DOHH2 (cell line): Measurements from ENCODE around the gene CYB561.
A peak's percentile ranks its signal among the peaks of the same experiment; 100 is the strongest.

Source experiments
- H3F3A ChIP-seq: fragments of 200-600 bp; sonication (generic), shearing (Covaris generic); 2 replicates; pipeline ENCODE4 v1.6.0; 2016; ENCODE audit warnings: antibody characterized with exemption, mild to moderate bottlenecking; ENCODE audit not compliant: control insufficient read depth, insufficient read depth
- H3K27ac ChIP-seq: fragments of 200-600 bp; sonication (generic); 2 replicates; pipeline ENCODE4 v1.5.1; 2014; ENCODE audit warnings: low read depth, mild to moderate bottlenecking, low read length, moderate library complexity
- H3K27me3 ChIP-seq: fragments of 200-600 bp; sonication (generic); 2 replicates; pipeline ENCODE4 v1.6.1; 2014; ENCODE audit warnings: mild to moderate bottlenecking, low read length, mixed read lengths; ENCODE audit not compliant: control insufficient read depth
- H3K36me3 ChIP-seq: fragments of 200-600 bp; sonication (generic); 2 replicates; pipeline ENCODE4 v1.6.1; 2014; ENCODE audit warnings: mild to moderate bottlenecking, low read length, moderate library complexity, mixed read lengths; ENCODE audit not compliant: control insufficient read depth
- H3K4me1 ChIP-seq: fragments of 200-600 bp; sonication (generic); 2 replicates; pipeline ENCODE4 v1.6.1; 2014; ENCODE audit warnings: mild to moderate bottlenecking, low read length, mixed read lengths; ENCODE audit not compliant: control insufficient read depth
- H3K4me2 ChIP-seq: fragments of 200-600 bp; sonication (generic); 2 replicates; pipeline ENCODE4 v1.6.0; 2014; ENCODE audit warnings: mild to moderate bottlenecking, low read length, moderate library complexity
- H3K4me3 ChIP-seq: fragments of 200-600 bp; sonication (generic); 2 replicates; pipeline ENCODE4 v1.5.1; 2014; ENCODE audit warnings: mild to moderate bottlenecking, low read length, mixed read lengths
- H3K79me2 ChIP-seq: fragments of 200-600 bp; sonication (generic); 2 replicates; pipeline ENCODE4 v1.6.1; 2014; ENCODE audit warnings: mild to moderate bottlenecking, low read length, mixed read lengths; ENCODE audit not compliant: control insufficient read depth
- H3K9me2 ChIP-seq: fragments of 200-600 bp; sonication (generic); replicated peaks from 2 replicates; pipeline ENCODE4 v1.6.1; 2014; ENCODE audit warnings: mild to moderate bottlenecking, low read length, mixed read lengths; ENCODE audit not compliant: control insufficient read depth
- H3K9me3 ChIP-seq: fragments of 200-600 bp; sonication (generic); 2 replicates; pipeline ENCODE4 v1.6.1; 2014; ENCODE audit warnings: antibody characterized with exemption, low read length, mixed read lengths; ENCODE audit not compliant: control insufficient read depth, insufficient read depth
- H4K20me1 ChIP-seq: fragments of 200-600 bp; sonication (generic); 2 replicates; pipeline ENCODE4 v1.6.0; 2014; ENCODE audit warnings: low read depth, mild to moderate bottlenecking, antibody characterized with exemption, low read length, moderate library complexity; ENCODE audit not compliant: control insufficient read depth, insufficient read depth
- EZH2phosphoT487 ChIP-seq: fragments of 200-600 bp; sonication (generic); IDR thresholded peaks from 2 replicates; pipeline ENCODE4 v1.6.1; 2017; ENCODE audit warnings: borderline replicate concordance, mild to moderate bottlenecking, antibody characterized with exemption, low read length, moderate library complexity, mixed read lengths
- TF ChIP-seq, protein P1 (sequence below): fragments of 200-600 bp; sonication (generic); IDR thresholded peaks from one replicate; pipeline ENCODE4 v1.5.1; 2014; ENCODE audit warnings: antibody characterized with exemption, mild to moderate bottlenecking, low read depth, low read length; ENCODE audit not compliant: poor library complexity, severe bottlenecking

Gene CYB561

DNA sequence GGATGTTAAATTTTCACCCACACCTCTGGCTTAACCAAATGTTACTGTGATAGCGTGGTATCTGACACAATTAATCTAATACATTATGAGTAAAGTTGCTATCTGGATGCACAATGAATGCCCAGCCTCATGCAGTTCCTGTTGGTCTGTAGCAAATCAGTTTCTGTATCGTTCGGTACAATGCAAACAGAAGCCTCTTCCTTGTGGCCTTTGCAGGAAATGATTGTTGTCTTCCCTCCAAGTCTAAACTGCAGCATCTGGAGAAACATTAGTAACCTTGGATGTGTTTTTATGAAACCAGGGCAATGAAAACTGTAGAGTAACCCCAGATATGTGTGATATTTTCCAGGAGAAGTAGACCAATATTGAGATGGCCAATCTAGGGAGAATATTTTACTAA, 46.8 kb downstream of the CYB561 start:
- Histone ChIP-seq H3K9me3 (no peaks in the 10 kb centered on the region), H3K36me3 (no peaks in the 10 kb centered on the region), H3K4me2 (no peak overlapping the region), H3K27ac (no peak overlapping the region), H3K4me1 (peaks cover 11% of the 10 kb centered on the region), H3F3A (no peaks in the 10 kb centered on the region), H3K79me2 (no peaks in the 10 kb centered on the region), H3K9me2 (no peaks in the 10 kb centered on the region), H3K4me3 (no peak overlapping the region), H3K27me3 (peaks cover 19% of the 10 kb centered on the region; the same call in 1 of the 2 replicates), H4K20me1 (no peaks in the 10 kb centered on the region)
- TF ChIP-seq, protein P1, sequence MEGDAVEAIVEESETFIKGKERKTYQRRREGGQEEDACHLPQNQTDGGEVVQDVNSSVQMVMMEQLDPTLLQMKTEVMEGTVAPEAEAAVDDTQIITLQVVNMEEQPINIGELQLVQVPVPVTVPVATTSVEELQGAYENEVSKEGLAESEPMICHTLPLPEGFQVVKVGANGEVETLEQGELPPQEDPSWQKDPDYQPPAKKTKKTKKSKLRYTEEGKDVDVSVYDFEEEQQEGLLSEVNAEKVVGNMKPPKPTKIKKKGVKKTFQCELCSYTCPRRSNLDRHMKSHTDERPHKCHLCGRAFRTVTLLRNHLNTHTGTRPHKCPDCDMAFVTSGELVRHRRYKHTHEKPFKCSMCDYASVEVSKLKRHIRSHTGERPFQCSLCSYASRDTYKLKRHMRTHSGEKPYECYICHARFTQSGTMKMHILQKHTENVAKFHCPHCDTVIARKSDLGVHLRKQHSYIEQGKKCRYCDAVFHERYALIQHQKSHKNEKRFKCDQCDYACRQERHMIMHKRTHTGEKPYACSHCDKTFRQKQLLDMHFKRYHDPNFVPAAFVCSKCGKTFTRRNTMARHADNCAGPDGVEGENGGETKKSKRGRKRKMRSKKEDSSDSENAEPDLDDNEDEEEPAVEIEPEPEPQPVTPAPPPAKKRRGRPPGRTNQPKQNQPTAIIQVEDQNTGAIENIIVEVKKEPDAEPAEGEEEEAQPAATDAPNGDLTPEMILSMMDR = no peak
- no peak for TF ChIP-seq EZH2phosphoT487

DNA sequence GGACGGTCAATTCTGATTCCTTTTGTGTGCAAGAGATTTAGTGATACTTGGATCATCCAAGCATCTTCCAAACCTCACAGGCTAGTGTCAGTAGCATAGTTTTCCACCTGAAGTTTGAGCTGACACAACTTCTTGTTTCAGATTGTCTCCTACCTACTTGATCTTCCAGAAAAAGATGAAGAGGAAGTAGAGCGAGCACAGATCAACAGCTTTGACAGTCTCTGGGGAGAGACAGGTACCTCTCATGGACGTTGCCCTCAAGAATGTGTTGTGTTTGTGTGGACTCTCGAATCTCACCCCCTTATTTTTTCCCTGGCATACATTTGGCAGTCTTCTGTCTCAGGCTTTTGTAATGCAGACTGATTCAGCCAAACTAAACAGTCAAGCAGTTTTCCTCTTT, 47.4 kb downstream of the CYB561 start:
- Histone ChIP-seq H3K27me3 (peaks cover 18% of the 10 kb centered on the region; the same call in 1 of the 2 replicates), H3K9me2 (no peaks in the 10 kb centered on the region), H3K36me3 (no peaks in the 10 kb centered on the region), H4K20me1 (no peaks in the 10 kb centered on the region), H3K4me2 (peak overlapping the region; percentile 33), H3K4me1 (peaks cover 11% of the 10 kb centered on the region), H3F3A (no peaks in the 10 kb centered on the region), H3K4me3 (no peak overlapping the region), H3K79me2 (no peaks in the 10 kb centered on the region), H3K9me3 (no peaks in the 10 kb centered on the region), H3K27ac (no peak overlapping the region)
- TF ChIP-seq, protein P1 = no peak
- TF ChIP-seq EZH2phosphoT487 = no peak

DNA sequence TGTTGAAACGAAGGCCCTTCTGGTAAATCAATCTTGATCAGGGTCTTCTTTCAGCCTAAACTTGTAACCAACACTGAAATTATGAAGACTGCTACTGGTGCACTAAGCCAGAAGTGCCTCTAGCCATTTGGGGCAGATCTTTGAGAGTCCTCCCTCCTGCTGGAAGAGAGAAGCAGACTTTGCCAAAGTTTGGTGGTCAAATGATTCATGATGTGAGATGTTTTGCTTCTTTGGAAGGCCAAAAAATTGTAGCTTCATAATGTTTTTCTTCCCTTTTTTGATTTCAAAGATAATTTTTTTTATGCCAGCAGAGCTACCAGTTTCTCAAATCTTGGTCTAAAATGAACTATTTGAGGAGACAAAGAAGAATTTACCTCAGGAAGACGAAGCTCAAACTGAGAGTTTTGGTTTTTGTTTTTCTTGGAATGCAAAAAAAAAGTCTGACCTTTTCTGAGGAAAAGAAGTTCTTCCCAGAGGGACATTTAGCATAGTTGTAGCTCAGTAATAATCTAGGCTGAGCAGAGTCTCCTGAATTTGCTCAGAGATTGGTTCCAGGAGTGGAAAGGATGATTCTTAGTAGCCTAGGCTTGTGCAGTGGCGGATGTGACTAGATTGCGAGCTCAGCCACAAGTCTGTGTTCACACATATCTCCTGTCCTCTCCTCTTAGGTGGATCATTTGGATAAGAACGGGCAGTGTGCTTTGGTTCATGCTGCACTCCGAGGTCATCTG, 50.9 kb downstream of the CYB561 start:
- H3K4me3 ChIP-seq = no peak overlapping the region
- no peaks in the 10 kb centered on the region for H3K79me2 ChIP-seq
- H3K9me2 ChIP-seq = no peaks in the 10 kb centered on the region
- TF ChIP-seq, protein P1 = no peak
- no peak for TF ChIP-seq EZH2phosphoT487
- no peaks in the 10 kb centered on the region for H3K27me3 ChIP-seq
- no peaks in the 10 kb centered on the region for H4K20me1 ChIP-seq
- H3K27ac ChIP-seq = no peak overlapping the region
- H3F3A ChIP-seq = no peaks in the 10 kb centered on the region
- no peak overlapping the region for H3K4me2 ChIP-seq
- H3K9me3 ChIP-seq = no peaks in the 10 kb centered on the region
- H3K4me1 ChIP-seq = peaks cover 11% of the 10 kb centered on the region
- H3K36me3 ChIP-seq = no peaks in the 10 kb centered on the region
